CD4-positive, alpha-beta T cell treated with Interleukin-10 for 1 hour (primary cell): Measurements from ENCODE around the gene KRTCAP2.
"Not testable (repeated sequence)": the region's sequence is repeated elsewhere in the genome, so short reads cannot be mapped to it uniquely, and the experiment has no call there.

Experiments
- DNase-seq: peaks from one replicate; pipeline ENCODE4 v3.0.0-alpha.2; 2020

KRTCAP2 gene

DNA sequence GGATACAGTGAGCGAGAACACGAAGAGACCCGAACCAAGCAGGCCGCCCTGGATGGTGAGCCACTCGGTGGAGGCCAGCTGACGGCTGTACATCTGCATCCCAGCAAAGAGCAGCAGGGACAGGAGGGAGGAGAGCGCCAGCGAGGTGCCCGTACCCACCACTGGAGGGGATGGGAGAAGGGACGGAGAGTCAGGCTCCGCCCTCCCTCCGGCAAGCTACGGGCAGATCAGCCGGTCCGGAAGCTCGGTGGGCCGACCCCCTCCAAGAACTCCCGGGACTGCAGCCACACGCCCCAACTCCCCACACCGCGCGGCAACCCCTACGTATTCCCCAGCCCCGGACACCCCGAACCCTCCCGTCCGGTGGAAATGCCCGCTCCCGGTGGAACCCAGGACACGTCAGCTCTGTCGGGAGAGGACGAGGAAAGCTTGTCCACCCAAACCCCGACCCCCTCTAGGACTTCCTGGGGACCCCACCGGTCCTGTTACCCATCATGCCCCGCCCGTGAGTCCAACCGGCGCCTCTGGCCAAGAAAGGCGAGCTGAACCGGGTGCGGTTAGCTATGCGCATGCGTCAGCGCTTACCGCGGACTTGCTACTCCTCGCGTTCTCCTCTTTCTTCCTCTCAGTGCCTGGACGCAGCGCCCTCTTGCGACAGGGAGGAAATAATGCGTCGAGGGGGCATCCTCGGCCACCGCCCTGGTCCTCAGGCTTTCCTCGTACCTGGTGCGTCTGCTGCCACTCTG, at the start of gene KRTCAP2:
Gene KRTCAP2, minus strand, starts transcription at position 573 of the 746 bp plus-strand sequence. Its CDS starts 80 bp downstream, at position 493.
- peak; percentile 96 for DNase-seq

DNA sequence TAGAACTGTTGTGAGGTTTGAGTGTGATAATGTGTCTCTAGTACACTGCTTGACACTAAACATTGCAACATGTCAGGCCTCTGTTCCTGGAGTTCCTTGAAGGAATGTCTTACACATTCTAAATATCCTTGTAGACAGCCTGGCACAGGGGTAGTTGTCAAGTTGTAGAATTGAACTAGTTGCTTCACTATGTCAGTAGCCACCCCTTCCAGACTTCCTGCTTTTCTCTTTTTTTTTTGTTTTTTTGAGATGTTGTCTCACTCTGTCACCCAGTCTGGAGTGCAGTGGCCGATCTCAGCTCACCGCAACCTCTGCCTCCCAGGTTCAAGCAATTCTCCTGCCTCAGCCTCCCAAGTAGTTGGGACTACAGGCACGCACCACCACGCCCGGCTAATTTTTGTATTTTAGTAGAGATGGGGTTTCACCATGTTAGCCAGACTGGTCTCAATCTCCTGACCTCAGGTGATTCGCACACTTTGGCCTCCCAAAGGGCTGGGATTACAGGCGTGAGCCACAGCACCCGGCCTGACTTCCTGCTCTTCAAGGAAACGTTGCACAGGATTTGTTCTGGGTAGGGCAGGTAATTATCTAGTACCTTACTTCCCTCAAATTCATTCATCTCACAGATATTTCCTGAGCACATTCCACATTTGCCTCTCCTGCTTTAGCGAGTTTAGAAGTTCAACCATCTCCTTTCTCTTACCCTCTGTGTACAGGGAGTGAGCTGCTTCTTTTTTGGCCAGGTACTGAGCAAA, 47.3 kb upstream of the KRTCAP2 start:
- DNase-seq: not testable (repeated sequence)

DNA sequence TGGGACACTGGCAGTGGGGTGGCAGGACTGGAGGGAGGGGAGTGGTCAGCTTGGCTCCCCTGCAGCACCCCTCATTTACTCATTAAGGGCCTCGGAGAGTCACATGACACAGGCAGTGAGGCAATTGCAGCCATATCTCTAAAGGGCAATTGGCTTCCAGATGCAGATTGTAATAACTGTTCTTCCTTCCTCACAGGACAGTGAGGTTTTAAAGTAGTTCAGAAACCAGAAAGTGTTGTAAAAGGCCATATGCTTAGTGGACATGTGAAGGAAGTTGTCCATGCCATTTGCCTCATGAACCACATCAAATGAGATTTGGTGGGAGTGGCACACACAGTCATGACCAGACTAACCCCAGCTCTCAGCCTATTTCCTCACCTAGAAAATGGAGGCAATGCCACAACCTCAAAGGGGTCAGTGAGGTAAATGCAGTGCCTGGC, 46.5 kb upstream of the KRTCAP2 start:
- DNase-seq: no peak

DNA sequence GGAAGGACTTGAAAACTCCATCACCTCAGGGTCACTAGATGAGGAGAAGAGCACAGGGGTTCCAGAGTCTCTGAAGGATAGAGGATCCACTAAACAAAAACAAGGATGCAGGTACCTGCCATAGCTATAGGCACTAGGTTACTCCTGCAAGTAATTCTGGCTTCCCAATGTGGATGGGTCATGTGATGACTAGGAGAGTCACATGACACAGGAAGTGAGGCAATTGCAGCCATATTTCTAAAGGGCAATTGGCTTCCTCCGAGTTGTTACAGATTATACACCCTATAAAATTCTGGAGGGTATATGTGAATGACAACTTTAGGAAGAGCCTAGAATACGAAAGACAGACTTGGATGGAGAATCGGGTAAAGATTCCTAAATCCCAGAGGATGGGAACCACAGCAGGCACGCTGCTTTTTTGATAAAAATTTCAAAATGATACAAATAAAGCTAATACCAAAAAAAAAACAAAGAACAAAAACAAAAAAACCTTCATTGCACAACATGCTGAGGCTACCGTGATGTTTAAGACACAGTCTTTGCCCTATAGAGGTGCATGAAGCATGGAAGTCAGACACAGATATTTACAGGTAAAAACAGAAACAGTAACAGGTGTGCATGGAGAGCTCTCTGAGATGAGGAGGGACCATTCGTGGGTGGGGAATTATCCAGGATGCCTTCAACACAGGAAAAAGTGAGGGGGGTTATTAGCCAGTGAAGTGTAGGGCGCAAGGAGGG, 45.9 kb upstream of the KRTCAP2 start:
- DNase-seq: no peak

DNA sequence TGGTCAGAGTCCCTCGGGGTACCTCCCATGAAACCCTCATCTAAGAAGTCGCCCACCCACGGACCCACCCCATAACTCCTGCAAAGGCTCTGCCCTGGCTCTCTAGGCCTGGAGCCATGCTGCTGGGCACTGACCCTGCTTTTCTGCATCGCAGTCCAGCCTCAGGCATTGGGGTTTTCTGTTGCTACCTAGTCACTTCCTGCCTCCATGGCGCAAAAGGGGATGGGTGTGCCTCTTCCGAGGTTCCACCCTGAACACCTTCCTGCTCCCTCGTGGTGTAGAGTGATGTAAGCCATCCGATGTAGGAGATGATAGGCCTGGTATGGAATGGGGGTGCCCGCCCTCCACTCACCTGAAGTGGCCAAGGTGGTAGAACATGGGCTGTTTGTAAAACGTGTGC, 41.6 kb upstream of the KRTCAP2 start:
- DNase-seq: not testable (repeated sequence)

DNA sequence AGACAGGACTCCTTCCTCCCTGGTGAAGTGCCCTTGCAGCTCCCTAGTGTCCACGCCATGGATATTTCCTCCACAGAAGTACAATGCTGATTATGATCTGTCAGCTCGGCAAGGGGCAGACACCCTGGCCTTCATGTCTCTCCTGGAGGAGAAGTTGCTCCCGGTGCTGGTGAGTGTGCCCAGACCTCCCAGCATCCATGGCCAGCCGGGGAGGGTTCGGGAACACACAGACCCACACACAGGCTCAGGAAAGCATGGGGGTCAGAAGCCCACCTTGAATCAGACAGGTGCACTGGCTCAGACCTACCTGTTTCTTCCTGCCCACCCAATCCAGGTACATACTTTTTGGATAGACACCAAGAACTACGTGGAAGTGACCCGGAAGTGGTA, 38.9 kb upstream of the KRTCAP2 start:
- not testable (repeated sequence) for DNase-seq

DNA sequence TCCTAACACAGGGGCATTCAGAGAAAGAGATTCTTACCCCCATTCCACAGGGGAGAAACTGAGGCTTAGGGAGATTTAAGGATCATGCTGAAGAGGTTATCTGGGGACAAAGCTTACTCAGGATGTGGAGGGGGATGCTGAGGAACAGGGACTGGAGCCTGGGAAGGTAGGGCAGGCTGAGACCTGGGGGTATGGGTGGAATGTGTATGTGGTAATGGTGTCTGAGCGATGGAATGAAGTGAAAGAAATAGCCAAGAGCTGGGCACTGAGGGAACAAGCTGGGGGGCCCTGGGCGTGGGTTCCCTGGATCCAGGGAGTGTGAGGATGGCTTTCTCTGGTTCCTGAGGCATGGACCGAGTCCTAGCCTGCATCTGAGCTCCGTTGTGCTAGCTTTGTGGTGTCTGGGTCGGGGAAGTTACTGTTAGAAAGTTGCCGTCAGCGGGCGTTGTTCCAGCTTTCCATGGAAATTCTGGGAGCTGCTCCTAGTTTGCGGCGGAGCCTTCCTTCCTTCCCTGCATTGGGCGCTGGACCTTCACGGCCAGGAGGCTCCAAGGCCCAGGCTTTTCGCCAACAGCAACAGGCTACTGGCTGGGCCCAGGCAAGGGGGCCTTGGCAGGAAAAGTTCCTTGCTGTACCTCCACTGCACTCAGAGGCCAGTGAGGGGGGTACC, 38.4 kb upstream of the KRTCAP2 start:
- not testable (repeated sequence) for DNase-seq

DNA sequence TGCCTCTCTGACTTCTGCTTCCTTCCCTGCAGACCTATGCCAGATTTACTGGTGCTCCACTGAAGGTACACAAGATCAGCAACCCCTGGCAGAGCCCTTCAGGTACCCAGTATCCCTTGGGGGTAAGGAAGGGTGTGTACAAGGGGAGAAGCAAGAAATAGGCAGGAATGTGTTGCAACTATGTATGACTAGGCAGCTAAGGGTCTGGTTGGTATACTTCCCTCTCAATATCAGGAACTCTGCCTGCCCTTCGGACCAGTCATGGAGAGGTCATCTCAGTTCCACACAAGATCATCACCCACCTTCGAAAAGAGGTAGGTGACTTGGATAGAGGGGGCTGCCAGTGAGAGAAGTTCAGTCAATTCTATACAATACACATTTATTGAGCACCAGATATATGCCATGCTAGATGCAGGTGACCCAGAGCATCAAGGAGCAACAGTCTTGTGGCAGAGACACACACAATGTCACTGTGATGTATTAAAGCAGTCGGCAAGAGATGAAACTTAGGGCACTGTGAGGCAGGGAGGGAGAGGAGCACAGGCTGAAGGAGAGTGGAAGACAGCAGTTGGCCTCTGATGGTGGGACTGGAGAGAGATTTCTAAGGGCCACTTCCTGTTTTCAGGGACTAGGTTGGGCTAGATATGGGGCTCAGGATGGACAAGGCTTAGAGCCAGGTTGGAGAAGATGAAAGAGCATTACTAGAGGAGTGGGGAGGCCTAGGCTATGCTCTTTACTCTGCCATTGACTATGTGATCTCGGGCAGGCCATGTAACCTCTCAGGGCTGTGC, 37.4 kb upstream of the KRTCAP2 start:
- no peak for DNase-seq

DNA sequence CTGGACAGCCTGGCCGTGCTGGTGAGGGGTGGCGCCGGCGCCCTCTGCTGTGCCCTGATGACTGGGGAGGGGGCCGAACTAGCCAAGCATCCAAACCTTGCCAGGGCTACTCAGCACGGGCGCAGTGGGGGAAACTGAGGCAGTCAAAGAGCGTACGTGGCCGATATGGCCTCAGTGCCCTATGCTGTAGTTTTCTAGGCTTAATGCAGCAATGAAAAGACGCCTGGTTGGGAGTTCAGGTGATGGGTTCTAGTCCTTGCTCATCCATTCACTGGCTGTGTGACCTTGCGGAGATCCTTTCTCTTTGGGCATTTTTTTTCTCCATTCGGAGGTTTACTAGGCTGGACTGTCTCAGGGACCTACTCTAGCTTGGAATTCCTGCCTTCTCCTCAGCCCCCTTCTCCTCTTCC, 36.2 kb upstream of the KRTCAP2 start:
- DNase-seq: no peak

DNA sequence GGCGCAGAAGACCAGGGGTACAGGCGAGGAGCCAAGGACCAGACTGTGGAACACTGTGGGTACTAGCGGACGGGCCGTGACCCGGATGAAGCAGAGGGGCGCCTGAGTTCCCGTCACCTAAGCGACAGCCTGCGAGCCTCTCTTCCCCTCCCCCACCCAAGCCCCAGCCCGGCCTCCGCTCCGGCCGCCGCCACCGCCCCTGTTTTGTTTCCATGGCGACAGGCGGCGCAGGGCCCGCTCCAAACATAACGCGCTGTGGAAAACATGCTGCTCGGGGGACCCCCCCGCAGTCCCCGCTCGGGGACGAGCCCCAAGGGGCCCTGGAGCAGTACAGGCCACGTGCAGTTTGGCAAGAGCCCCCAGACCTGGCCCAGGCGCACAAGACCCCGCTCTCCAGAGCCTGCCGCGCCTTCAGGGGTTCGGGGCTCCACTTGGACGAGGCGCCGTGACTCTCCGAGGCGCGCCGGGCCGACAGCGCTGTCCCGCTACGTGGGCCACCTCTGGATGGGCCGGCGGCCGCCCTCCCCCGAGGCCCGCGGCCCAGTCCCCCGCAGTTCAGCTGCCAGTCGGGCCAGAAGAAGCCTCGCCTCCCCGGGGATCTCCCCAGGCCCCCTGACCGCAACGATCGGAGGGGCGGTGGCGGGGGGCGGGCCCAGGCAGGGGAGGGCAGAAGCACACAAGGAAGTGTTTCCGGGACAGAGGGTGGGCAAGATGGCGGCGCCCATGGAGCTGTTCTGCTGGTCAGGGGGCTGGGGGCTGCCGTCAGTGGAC, 35.6 kb upstream of the KRTCAP2 start, which contains the start of gene MTX1:
Gene MTX1, plus strand, starts transcription at position 155 of the 771 bp plus-strand sequence. Its CDS starts 110 bp downstream, at position 265.
- DNase-seq: peak; percentile 95

DNA sequence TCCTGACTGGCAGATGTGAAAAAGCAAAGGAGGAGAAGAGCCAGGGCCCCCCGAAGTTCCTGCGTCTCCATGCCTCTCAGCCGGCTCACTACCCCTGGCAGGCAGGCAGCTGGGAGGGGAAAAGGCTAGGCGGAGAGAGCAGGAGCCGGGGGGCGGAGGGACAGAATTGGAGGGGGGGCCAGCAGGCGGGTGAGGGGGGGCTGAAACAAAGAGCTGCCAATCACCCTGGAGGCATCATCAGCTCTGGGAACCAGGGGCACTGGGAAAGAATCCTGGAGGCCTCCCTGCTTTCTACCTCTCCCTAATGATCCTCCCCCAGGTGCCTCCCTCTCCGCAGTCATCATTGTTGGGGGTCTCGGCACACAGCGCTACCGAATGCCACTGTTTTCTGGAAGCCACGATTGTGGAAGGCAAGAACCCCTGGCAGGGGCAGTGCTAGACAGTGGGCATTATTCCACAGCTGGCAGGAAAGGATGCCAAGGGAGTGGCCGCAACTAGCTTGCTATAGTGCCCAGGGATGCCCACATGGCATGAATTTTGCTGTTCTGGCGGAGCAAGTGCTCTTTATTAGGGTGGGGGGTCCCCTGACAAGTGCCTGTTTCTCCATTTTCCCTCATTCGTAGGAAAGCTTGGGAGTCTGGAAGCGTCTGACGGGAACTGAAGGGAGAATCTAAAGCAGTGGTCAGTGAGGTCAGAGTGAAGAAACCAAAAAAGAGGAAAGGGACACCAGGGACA, 34.9 kb upstream of the KRTCAP2 start, which contains the start of gene THBS3:
Gene THBS3, minus strand, starts transcription at position 92 of the 735 bp plus-strand sequence. Its CDS starts 21 bp downstream, at position 71.
- DNase-seq: no peak

DNA sequence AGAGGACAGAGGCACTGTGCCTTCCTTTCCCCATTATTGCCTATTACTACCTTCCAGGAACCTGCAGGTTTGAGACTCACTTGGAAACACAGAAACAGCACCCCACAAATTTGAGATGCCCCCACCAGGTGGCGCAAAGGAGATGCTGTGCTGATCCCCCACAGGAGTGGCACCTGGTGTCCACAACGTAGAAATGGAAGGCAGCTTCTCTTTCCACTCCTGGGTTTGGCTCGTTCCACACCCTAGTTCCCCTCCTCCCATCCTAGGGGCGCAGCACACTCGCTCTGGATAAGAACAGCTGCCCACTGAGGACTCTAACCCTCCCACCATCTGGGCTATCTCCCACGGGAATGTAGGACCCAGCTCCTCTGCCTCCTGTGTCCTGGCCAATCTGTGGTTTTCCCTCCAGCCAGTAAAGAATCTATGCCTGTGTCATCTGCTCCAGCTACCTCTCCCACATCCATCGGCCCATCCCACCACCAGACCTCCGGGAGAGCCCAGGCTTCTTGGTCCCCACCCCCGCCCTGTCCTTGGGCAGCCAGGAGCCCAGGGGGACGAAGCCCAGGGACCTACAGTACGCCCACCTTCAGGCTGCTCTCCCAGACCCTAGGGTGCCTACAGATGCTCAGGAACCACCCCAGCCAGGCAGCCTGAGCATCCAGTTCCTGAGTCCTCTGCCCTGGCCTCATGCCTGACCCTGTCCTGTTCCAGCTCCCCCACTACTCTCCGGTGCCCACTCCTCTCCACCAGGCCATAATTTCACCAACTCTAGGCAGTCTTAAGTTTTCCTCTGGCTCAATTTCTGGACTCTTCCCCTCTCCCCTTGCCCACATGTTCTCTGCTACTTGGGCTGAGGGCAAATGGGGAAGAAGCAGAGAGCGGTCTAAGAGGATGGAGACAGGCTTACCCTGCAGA, 34.0 kb upstream of the KRTCAP2 start:
- DNase-seq: peak; percentile 94

DNA sequence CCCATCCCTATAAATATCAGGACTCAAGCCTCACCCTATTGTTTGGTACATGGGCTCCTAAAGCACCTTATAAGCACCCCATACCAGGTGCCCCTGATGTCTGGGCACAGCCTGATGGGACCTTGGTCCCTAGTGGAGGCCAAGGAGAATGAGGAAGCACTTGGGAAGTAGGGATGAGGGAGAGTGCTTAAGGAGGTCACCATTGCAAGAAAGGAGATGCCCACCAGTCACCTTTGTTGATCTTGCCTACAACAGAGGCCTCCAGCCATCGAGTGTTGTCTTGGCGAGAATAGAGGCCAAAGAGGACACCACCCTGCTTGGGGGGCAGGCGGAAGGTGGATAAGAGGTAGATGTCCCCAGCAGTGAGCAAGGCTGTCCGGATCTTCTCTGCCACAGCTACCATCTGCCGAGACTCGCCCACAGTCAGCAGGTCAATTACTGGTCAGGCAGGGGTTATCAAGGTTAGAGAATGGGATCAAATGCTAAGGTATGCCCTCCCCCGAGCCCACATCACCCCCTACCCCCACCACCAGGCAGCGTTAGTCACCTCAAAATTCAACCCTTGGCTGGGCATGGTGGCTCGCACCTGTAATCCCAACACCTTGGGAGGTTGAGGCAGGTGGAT, 33.0 kb upstream of the KRTCAP2 start:
- DNase-seq: no peak

DNA sequence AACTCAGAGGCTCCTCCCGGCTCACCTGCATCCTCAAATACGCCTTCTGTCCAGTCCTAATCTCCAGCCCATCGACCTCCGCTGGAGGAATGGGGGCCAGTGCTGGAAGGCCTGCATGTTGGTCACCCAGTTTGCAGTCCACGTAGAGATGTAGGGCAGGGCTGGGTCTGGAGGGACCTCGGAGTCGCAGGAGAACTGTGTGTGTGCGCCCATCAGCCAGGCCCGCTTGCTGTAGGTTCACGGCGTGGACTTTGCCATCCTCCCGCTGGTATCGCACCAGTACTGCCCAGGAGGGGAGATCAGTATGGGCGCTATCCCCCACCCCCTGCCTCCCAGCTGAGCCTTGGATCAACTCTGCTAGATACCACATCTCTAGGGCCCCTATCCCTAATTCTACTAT, 31.9 kb upstream of the KRTCAP2 start:
- DNase-seq: no peak

DNA sequence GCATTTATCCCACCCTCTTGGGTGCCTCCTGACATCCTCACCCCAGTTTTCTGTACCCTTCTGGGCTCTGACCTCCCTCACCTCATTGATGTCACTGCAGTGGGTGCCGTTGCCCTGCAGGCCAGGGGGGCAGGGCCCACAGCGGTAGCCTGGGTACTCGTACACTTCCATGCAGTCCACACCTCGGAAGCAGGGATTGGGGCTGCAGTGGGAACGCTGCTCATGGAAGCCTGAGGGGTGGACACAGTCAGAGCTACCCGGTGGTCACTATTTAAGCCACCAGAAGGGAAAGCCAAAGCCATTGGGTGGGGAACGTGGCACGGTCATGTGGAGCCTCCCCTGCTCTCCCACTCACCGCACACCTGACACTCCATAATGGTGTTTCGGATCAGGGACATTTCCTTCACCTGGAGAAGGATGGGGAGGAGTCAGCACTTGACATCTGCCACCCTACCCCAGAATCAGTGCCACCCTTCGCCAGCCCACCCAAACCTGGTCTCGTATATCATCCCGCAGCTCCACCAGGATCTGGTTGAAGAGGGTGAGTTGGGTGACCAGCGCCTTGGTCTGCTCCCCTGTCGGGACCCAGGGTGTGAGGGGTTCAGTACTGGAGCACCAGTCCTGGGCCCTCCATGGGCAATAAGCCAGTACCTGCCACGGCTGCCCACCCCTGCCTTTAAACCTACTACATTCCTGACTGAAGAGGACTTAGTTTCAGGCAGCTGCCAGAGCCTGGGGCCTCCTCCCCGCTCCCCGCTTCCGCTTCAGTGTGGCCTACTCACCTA, 29.8 kb upstream of the KRTCAP2 start:
- no peak for DNase-seq

DNA sequence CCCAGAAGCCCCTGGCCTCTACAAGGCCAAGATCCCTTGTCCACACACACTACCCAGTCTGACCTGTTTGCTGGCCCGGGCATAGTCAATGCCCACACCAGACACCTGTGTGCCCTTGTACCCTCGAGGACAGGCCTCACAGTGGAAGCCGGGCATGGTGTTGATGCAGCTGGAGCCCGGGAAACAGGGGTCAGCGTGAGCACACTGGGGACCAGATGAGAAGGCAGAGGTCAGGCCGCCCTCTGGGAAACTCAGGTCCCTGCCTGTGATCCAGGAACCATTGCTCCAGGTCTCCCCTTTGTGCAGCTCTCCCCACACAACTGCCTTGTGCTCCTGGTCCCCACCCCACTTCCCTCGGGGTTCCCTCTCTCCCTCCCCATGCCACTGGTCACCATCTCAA, 29.1 kb upstream of the KRTCAP2 start:
- no peak for DNase-seq

DNA sequence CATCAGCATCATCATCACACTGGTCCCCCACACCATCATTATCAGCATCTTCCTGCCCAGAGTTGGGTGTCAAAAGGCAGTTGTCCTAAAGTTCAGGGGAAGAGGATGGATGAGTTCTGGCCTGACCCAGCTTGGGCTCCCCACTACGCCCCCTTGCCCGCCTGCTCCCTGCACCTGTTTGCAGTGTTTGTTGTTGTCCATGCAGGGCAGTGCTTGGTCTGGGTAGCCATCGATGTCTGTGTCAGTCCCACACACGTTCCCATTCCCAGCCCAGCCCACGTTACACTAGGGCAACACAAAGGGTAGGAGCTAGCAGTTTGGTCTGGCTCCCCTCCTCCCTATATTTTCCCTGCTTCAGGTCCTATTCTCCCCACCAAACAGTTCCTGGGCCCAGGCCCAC, 27.8 kb upstream of the KRTCAP2 start:
- no peak for DNase-seq

DNA sequence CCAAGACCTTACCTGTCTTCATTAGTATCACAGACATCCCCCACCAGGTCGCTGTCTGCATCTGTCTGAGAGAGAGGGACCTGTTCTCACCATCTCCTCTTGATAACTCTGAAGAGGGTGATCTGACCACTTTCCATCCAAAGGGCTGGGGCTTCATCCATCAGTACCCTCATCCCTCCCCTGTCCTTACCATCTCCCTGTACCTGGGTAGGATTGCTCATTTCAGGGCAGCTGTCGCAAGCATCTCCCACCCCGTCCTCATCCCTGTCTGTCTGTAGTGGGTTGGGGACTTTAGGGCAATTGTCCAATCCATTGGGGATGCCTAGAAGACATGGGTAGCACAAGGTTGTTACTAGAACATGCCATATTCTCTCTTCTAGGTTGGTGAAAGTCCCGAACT, 26.7 kb upstream of the KRTCAP2 start:
- no peak for DNase-seq
